ENCODE results near the gene POLDIP3. TPM values are rescaled to one million over a fixed set of nuclear protein-coding genes. Genes with fewer than 3 reads are reported as not detected.

Gene POLDIP3
- total RNA-seq, 1 experiment from 2014 or later: 51.3 TPM

DNA sequence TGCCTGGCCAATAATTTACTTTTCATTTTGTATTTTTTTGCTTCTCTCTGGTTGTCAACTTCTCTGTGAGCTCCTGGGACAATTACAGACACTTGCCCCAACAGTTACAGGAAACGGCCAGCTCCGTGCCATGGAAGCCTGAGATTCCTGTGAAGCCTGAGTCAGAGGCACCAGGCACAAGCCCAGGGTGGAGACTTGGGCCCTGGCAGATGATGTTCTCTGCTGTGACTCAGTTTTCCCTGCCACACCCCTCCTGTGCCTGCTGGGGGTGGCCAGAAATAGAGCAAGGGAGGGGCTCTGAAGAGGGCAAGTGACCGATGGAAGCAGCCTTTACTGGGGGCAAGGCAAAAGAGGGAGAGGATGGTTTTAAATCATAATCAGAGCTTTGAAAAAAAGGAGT, 20.8 kb upstream of the POLDIP3 start:
- H3K4me1 Mint-ChIP-seq (ENCODE audit: insufficient read depth, unreplicated experiment): peaks cover 9% of the 10 kb centered on the region
- intact Hi-C loops (cut with micrococcal nuclease): loop anchor here (5.0 kb wide), 1 partner anchor 302 kb away; no protein-coding TSS in a partner anchor
- H3K27ac Mint-ChIP-seq (ENCODE audit: low read depth, unreplicated experiment): peak overlapping the region; percentile 99
- ChIA-PET CTCF (interaction anchor here (0.6 to 1.8 kb wide), 5 partner anchors 12 to 475 kb away, joined by 3 to 9 read pairs (median 3); partner anchors contain the start of gene BIK), POLR2A (interaction anchor here (0.6 to 4.0 kb wide), 13 partner anchors 9 to 324 kb away, joined by 3 to 56 read pairs (median 4); partner anchors contain the start of genes ARFGAP3, CYB5R3 and POLDIP3)
- no peaks in the 10 kb centered on the region for H3K27me3 Mint-ChIP-seq (ENCODE audit: insufficient read depth, unreplicated experiment)
- H3K4me3 Mint-ChIP-seq (ENCODE audit: unreplicated experiment): peak overlapping the region; percentile 54
- H3K9me3 Mint-ChIP-seq (ENCODE audit: unreplicated experiment): no peaks in the 10 kb centered on the region
- TF ChIP-seq CTCF (IDR thresholded peaks at IDR 0.05; ENCODE audit: unreplicated experiment): no peak
- H3K36me3 Mint-ChIP-seq (ENCODE audit: insufficient read depth, unreplicated experiment): peaks cover 53% of the 10 kb centered on the region
- peak; percentile 94 for DNase-seq (ENCODE audit: unreplicated experiment)
- BruUV-seq (replicated peaks): TSS peak; percentile 85

GRCh38 chr22:42633013-42633412, 18.3 kb upstream of the POLDIP3 start:
- CTCF ChIA-PET: interaction anchor here (1.3 to 2.6 kb wide), 2 partner anchors 12 to 54 kb away, joined by 3 to 18 read pairs; no protein-coding TSS in a partner anchor
- no peak for TF ChIP-seq CTCF (IDR thresholded peaks at IDR 0.05; ENCODE audit: unreplicated experiment)
- POLR2A ChIA-PET: no interaction called here
- Mint-ChIP-seq H3K36me3 (ENCODE audit: insufficient read depth, unreplicated experiment) (peaks cover 63% of the 10 kb centered on the region), H3K4me3 (ENCODE audit: unreplicated experiment) (no peak overlapping the region), H3K27me3 (ENCODE audit: insufficient read depth, unreplicated experiment) (no peaks in the 10 kb centered on the region), H3K9me3 (ENCODE audit: unreplicated experiment) (no peaks in the 10 kb centered on the region), H3K27ac (ENCODE audit: low read depth, unreplicated experiment) (no peak overlapping the region), H3K4me1 (ENCODE audit: insufficient read depth, unreplicated experiment) (peaks cover 9% of the 10 kb centered on the region)
- DNase-seq (ENCODE audit: unreplicated experiment): no peak
- no TSS peak for BruUV-seq (replicated peaks)
- intact Hi-C loops (cut with micrococcal nuclease): no loop called here

- Mint-ChIP-seq H3K4me3 (ENCODE audit: unreplicated experiment) (no peak overlapping the region), H3K27me3 (ENCODE audit: insufficient read depth, unreplicated experiment) (no peaks in the 10 kb centered on the region), H3K27ac (ENCODE audit: low read depth, unreplicated experiment) (no peak overlapping the region), H3K9me3 (ENCODE audit: unreplicated experiment) (no peaks in the 10 kb centered on the region), H3K36me3 (ENCODE audit: insufficient read depth, unreplicated experiment) (peaks cover 64% of the 10 kb centered on the region), H3K4me1 (ENCODE audit: insufficient read depth, unreplicated experiment) (peaks cover 9% of the 10 kb centered on the region)
- ChIA-PET CTCF (interaction anchor here (0.8 to 2.6 kb wide), 2 partner anchors 11 to 17 kb away, joined by 4 to 18 read pairs; partner anchors contain the start of gene CYB5R3), POLR2A (no interaction called here)
- TF ChIP-seq CTCF (IDR thresholded peaks at IDR 0.05; ENCODE audit: unreplicated experiment): peak; percentile 33
- DNase-seq (ENCODE audit: unreplicated experiment): no peak
- intact Hi-C loops (cut with micrococcal nuclease): no loop called here
- BruUV-seq (replicated peaks): no TSS peak
Measured at GRCh38 chr22:42632096-42632495, 17.4 kb upstream of the POLDIP3 start.

- Mint-ChIP-seq H3K27me3 (ENCODE audit: insufficient read depth, unreplicated experiment) (no peaks in the 10 kb centered on the region), H3K4me3 (ENCODE audit: unreplicated experiment) (no peak overlapping the region), H3K27ac (ENCODE audit: low read depth, unreplicated experiment) (no peak overlapping the region), H3K36me3 (ENCODE audit: insufficient read depth, unreplicated experiment) (peaks cover 70% of the 10 kb centered on the region), H3K9me3 (ENCODE audit: unreplicated experiment) (no peaks in the 10 kb centered on the region), H3K4me1 (ENCODE audit: insufficient read depth, unreplicated experiment) (peaks cover 9% of the 10 kb centered on the region)
- no peak for TF ChIP-seq CTCF (IDR thresholded peaks at IDR 0.05; ENCODE audit: unreplicated experiment)
- ChIA-PET CTCF (interaction anchor here (0.6 to 0.7 kb wide), 2 partner anchors 10 to 187 kb away, joined by 3 read pairs; no protein-coding TSS in a partner anchor), POLR2A (interaction anchor here (0.6 kb wide), 1 partner anchor 20 kb away, joined by 3 read pairs; no protein-coding TSS in a partner anchor)
- intact Hi-C loops (cut with micrococcal nuclease): no loop called here
- DNase-seq (ENCODE audit: unreplicated experiment): no peak
- no TSS peak for BruUV-seq (replicated peaks)
Measured at GRCh38 chr22:42630901-42631602, 16.4 kb upstream of the POLDIP3 start.

All from MCF 10A (cell line).